CD4-positive, alpha-beta memory T cell (primary cell): ENCODE measurements around the gene CACNA2D1. TPM values are rescaled to one million over a fixed set of nuclear protein-coding genes. Genes with fewer than 3 reads are reported as not detected.

ENCODE experiments used
- CTCF ChIA-PET: fragments of 350-600 bp; sonication (Branson Sonifier 250); formaldehyde crosslinking; loops from one replicate; lab custom pipeline; 2021; ENCODE audit warnings: inconsistent platforms; ENCODE audit not compliant: partially characterized antibody; lab: Charles Lee
- POLR2A ChIA-PET: fragments of 350-600 bp; sonication (Branson Sonifier 250); formaldehyde crosslinking; loops from one replicate; lab custom pipeline; 2021; ENCODE audit not compliant: partially characterized antibody; lab: Charles Lee
- DNase-seq, 5 donors: peaks; one replicate each; pipeline versions ENCODE4 v3.0.0 to v3.0.0-alpha.2; 2020 to 2022; ENCODE audit warnings: mixed read lengths in 1 of 5
- H3K27ac ChIP-seq: one replicate; pipeline ENCODE4 v1.7.0; 2013; ENCODE audit warnings: low read depth, low read length
- H3K27me3 ChIP-seq: 2 replicates; pipeline ENCODE4 v1.7.0; 2013; ENCODE audit warnings: mild to moderate bottlenecking, low read length, moderate library complexity; ENCODE audit not compliant: insufficient read depth
- H3K36me3 ChIP-seq: 2 replicates; pipeline ENCODE4 v1.7.0; 2013; ENCODE audit warnings: mild to moderate bottlenecking, low read length, moderate library complexity; ENCODE audit not compliant: insufficient read depth
- H3K4me1 ChIP-seq: 2 replicates; pipeline ENCODE4 v1.7.0; 2013; ENCODE audit warnings: mild to moderate bottlenecking, low read length, moderate library complexity; ENCODE audit not compliant: insufficient read depth
- H3K4me3 ChIP-seq, 2 donors: one replicate each; pipeline ENCODE4 v1.7.0; 2013; ENCODE audit warnings: low read length in 2 of 2, mild to moderate bottlenecking in 1 of 2
- H3K9me3 ChIP-seq, 2 donors: one replicate each; pipeline ENCODE4 v1.7.0; 2013; ENCODE audit warnings: low read length in 2 of 2, control low read depth in 1 of 2; ENCODE audit not compliant: control insufficient read depth in 1 of 2
- H3K27ac Mint-ChIP-seq, 7 donors: one replicate each; pipeline ENCODE4 v1.8.0; 2020 to 2021; ENCODE audit warnings: mixed read lengths in 7 of 7, mild to moderate bottlenecking in 6 of 7, inconsistent platforms in 3 of 7, moderate library complexity in 3 of 7
- H3K27me3 Mint-ChIP-seq, 2 donors: one replicate each; pipeline ENCODE4 v1.8.0; 2020 to 2021; ENCODE audit warnings: mixed read lengths in 2 of 2
- H3K36me3 Mint-ChIP-seq, 2 donors: one replicate each; pipeline ENCODE4 v1.8.0; 2020 to 2021; ENCODE audit warnings: mixed read lengths in 2 of 2, inconsistent platforms in 1 of 2, mild to moderate bottlenecking in 1 of 2
- H3K4me1 Mint-ChIP-seq, 4 donors: one replicate each; pipeline ENCODE4 v1.8.0; 2020 to 2021; ENCODE audit warnings: mixed read lengths in 4 of 4, mild to moderate bottlenecking in 1 of 4
- H3K4me3 Mint-ChIP-seq, 8 donors: one replicate each; pipeline ENCODE4 v1.8.0; 2020 to 2021; ENCODE audit warnings: mixed read lengths in 8 of 8, mild to moderate bottlenecking in 7 of 8, moderate library complexity in 6 of 8, inconsistent platforms in 3 of 8
- H3K9me3 Mint-ChIP-seq, 8 donors: one replicate each; pipeline ENCODE4 v1.8.0; 2020 to 2021; ENCODE audit warnings: mixed read lengths in 8 of 8, mild to moderate bottlenecking in 5 of 8, inconsistent platforms in 3 of 8, moderate library complexity in 1 of 8
- intact Hi-C: fragments of 100-400 bp; cut with micrococcal nuclease; formaldehyde crosslinking; loops from one replicate; pipeline ENCODE4 v1.15.1; 2023
- polyA plus RNA-seq, 2 donors: library from polyadenylated mRNA; unstranded; fragments of 300-500 nt; fragmentation: Illumina TruSeq; gene quantifications; one replicate each; pipeline ENCODE4 v1.2.3, GENCODE V29; 2021
- total RNA-seq, 2 experiments: library from RNA; stranded (reverse); gene quantifications; one replicate each; pipeline ENCODE4 v1.2.3, GENCODE V29; 2021

The CACNA2D1 gene
- total and polyA plus RNA-seq, 4 experiments from 2014 or later, result not detected

DNA sequence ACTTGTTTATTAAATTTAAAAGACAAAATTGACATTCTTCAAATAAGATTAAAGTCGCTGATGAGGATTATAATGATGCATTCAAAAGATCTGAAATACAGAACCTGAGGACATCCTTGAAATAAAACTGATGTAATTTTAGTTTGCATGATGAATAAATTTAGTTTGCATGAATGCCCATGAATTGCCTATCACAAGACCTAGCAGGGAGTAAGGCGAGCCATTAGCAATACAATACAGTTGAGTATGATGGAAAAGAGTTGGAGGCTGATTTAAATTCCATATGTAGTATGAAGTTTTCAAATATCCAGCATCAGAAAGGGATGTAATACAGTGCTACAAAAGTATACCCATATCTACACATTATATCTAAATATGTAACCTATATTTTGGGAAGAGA lies 321.3 kb downstream of the CACNA2D1 start:
- no peaks in the 10 kb centered on the region for H3K27me3 Mint-ChIP-seq
- H3K9me3 Mint-ChIP-seq, result peaks cover 0 to 8% (median 3%) of the 10 kb centered on the region in 8 donors
- no peak overlapping the region for H3K4me3 Mint-ChIP-seq
- H3K9me3 ChIP-seq, result no peaks in the 10 kb centered on the region
- H3K36me3 ChIP-seq, result no peaks in the 10 kb centered on the region
- H3K27ac Mint-ChIP-seq, result no peak overlapping the region
- no peaks in the 10 kb centered on the region for H3K36me3 Mint-ChIP-seq
- CTCF ChIA-PET, result no interaction called here
- intact Hi-C loops, result no loop called here
- H3K27me3 ChIP-seq, result no peaks in the 10 kb centered on the region
- POLR2A ChIA-PET, result no interaction called here
- no peaks in the 10 kb centered on the region for H3K4me1 ChIP-seq
- DNase-seq, result no peak
- H3K4me3 ChIP-seq, result no peak overlapping the region
- no peaks in the 10 kb centered on the region for H3K4me1 Mint-ChIP-seq
- no peak overlapping the region for H3K27ac ChIP-seq

DNA sequence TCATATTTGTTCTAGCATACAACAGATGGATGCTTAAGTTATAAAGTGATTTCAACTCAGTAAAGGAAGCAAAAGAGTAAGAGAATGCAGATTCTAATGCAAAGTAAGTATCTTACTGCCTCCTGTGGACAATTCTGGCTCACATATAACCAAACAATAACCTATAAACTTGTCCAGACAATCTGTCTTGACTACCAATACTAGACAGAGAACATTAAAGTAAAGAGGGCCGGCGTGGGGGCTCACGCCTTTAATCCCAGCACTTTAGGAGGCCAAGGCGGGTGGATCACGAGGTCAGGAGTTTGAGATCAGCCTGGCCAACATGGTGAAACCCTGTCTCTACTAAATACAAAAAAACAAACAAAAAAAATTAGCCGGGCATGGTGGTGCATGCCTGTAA lies 329.3 kb downstream of the CACNA2D1 start:
- H3K27ac Mint-ChIP-seq, result no peak overlapping the region
- H3K4me3 ChIP-seq, result no peak overlapping the region
- H3K4me3 Mint-ChIP-seq, result no peak overlapping the region
- H3K36me3 ChIP-seq, result no peaks in the 10 kb centered on the region
- intact Hi-C loops, result no loop called here
- H3K4me1 ChIP-seq, result no peaks in the 10 kb centered on the region
- H3K9me3 Mint-ChIP-seq, result peaks cover 0 to 9% (median 3%) of the 10 kb centered on the region in 8 donors
- CTCF ChIA-PET, result no interaction called here
- H3K36me3 Mint-ChIP-seq, result no peaks in the 10 kb centered on the region
- POLR2A ChIA-PET, result no interaction called here
- H3K27ac ChIP-seq, result no peak overlapping the region
- no peaks in the 10 kb centered on the region for H3K27me3 Mint-ChIP-seq
- DNase-seq, result no peak
- no peaks in the 10 kb centered on the region for H3K9me3 ChIP-seq
- no peaks in the 10 kb centered on the region for H3K4me1 Mint-ChIP-seq
- no peaks in the 10 kb centered on the region for H3K27me3 ChIP-seq

DNA sequence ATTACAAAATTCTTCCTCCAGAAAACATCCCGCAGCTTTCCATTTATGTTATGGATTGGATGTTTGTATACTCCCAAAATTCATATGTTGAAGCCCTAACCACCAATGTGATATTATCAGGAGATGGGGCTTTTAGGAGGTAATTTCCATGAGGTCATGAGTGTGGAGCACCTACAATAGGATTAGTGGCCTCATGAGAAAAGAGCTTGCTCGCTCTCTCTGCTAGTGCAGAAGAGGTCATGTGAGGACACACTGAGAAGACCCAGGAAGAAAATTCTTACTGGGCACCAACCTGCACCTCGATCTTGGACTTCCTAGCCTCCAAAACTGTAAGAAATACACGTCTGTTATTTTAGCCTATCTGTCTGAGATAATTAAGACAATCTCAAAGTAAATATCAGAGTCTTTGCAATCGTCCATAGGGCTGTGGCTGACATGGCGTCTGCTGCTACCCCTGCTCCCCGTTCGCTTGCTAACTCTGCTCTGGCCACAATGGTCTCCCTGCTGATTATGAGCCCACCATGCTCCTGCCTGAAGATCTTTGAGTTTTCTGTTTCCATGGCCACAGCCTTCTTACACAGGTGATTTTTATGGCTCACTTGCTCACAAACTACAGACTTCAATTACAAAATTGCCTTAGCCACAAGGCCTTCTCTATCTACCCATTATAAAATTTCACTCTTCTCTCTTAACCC lies 333.3 kb downstream of the CACNA2D1 start:
- DNase-seq, result no peak
- H3K4me3 Mint-ChIP-seq, result no peak overlapping the region
- H3K27me3 Mint-ChIP-seq, result no peaks in the 10 kb centered on the region
- no peaks in the 10 kb centered on the region for H3K36me3 Mint-ChIP-seq
- intact Hi-C loops, result no loop called here
- ChIA-PET POLR2A (no interaction called here), CTCF (no interaction called here)
- H3K4me1 Mint-ChIP-seq, result no peaks in the 10 kb centered on the region
- Histone ChIP-seq H3K4me1 (no peaks in the 10 kb centered on the region), H3K4me3 (no peak overlapping the region), H3K27me3 (no peaks in the 10 kb centered on the region), H3K9me3 (no peaks in the 10 kb centered on the region), H3K36me3 (no peaks in the 10 kb centered on the region), H3K27ac (no peak overlapping the region)
- peaks cover 0 to 9% (median 4%) of the 10 kb centered on the region in 8 donors for H3K9me3 Mint-ChIP-seq
- no peak overlapping the region for H3K27ac Mint-ChIP-seq

DNA sequence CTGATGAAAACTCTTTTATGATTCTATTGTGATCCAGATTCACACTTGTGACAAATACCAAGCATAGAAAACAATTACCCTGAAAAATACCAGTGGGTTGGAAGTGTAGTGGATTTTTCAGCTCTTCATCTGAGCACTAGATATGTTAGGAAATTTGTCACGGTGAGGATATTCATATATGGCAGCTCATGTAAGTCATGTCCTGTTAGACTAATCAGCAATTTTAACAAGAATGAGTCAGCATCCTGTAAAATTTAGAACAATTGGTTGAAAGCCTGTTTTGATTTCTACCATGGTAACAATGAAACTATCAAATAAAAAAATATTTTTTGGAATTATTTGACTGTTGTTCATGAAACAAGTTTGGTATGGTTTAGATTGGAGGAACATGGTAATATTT lies 334.3 kb downstream of the CACNA2D1 start:
- Mint-ChIP-seq H3K36me3 (no peaks in the 10 kb centered on the region), H3K9me3 (peaks cover 0 to 9% (median 4%) of the 10 kb centered on the region in 8 donors), H3K27ac (no peak overlapping the region), H3K27me3 (no peaks in the 10 kb centered on the region), H3K4me3 (no peak overlapping the region), H3K4me1 (no peaks in the 10 kb centered on the region)
- intact Hi-C loops, result no loop called here
- ChIA-PET POLR2A (no interaction called here), CTCF (no interaction called here)
- Histone ChIP-seq H3K27me3 (no peaks in the 10 kb centered on the region), H3K4me1 (no peaks in the 10 kb centered on the region), H3K36me3 (no peaks in the 10 kb centered on the region), H3K9me3 (no peaks in the 10 kb centered on the region), H3K4me3 (no peak overlapping the region), H3K27ac (no peak overlapping the region)
- no peak for DNase-seq

DNA sequence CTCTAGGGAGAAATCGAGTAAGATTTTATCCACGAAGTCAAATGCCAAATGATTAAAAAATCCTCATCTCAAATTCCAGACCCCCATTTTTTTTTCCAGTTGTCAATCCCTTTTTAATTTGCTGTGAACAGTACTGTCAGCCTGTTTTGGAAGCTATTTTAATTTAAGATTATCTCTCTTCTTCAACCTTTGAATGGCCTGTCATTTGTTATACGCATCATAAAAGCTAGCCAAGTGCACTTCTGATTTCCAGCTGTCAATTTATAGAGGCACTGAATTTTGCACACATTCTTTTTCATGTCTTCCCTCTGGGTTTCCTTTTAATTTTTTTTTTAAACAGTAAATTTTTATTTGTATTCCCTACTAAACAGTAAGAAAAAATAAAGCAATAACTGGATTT lies 337.4 kb downstream of the CACNA2D1 start:
- Mint-ChIP-seq H3K9me3 (peaks cover 0 to 9% (median 4%) of the 10 kb centered on the region in 8 donors), H3K36me3 (no peaks in the 10 kb centered on the region), H3K27ac (no peak overlapping the region), H3K4me1 (no peaks in the 10 kb centered on the region), H3K4me3 (no peak overlapping the region), H3K27me3 (no peaks in the 10 kb centered on the region)
- intact Hi-C loops, result no loop called here
- Histone ChIP-seq H3K36me3 (no peaks in the 10 kb centered on the region), H3K9me3 (no peaks in the 10 kb centered on the region), H3K4me3 (no peak overlapping the region), H3K4me1 (no peaks in the 10 kb centered on the region), H3K27ac (no peak overlapping the region), H3K27me3 (no peaks in the 10 kb centered on the region)
- DNase-seq, result no peak
- ChIA-PET POLR2A (no interaction called here), CTCF (no interaction called here)

DNA sequence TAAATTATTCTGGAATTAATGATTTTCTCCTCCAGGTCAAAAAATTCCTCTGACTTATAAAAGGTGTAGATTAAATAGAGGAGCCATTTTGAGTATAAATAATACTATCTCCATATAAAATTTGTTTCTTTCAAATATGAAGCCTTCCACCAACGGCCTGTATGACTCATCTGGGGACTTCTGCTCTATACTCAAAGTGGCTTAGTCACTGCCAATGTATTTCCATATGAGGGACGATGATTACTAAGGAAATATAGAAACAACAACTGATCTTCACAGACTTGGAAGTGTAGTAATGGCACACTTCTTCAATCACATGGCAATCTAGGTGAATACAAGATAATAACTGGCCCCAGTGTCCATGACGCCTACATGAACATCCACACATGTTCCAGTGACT lies 338.1 kb downstream of the CACNA2D1 start:
- no peaks in the 10 kb centered on the region for H3K36me3 Mint-ChIP-seq
- H3K9me3 Mint-ChIP-seq, result peaks cover 0 to 6% (median 4%) of the 10 kb centered on the region in 8 donors
- no peaks in the 10 kb centered on the region for H3K4me1 ChIP-seq
- H3K27me3 Mint-ChIP-seq, result no peaks in the 10 kb centered on the region
- H3K27me3 ChIP-seq, result no peaks in the 10 kb centered on the region
- DNase-seq, result no peak
- H3K4me1 Mint-ChIP-seq, result no peaks in the 10 kb centered on the region
- no peaks in the 10 kb centered on the region for H3K36me3 ChIP-seq
- no peak overlapping the region for H3K4me3 ChIP-seq
- POLR2A ChIA-PET, result no interaction called here
- no peak overlapping the region for H3K4me3 Mint-ChIP-seq
- H3K9me3 ChIP-seq, result no peaks in the 10 kb centered on the region
- intact Hi-C loops, result no loop called here
- no peak overlapping the region for H3K27ac Mint-ChIP-seq
- H3K27ac ChIP-seq, result no peak overlapping the region
- CTCF ChIA-PET, result no interaction called here

DNA sequence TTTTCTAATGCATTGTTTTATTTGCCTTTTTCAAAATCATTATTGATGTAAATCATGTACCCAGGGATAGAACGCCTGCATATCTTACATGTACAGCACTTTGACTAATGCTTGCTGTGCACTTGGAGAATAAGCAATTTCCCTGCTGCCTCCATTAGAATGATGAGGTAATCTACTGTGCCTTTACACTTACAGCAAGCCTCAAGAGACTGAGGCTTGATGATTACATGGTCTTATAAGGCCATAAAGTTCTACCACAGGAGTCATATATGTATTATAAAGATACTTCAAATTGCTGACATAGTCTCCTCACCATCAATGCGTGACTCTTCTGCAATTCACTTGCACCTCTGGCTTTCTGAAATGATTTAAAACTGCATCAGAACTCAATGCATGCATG lies 345.2 kb downstream of the CACNA2D1 start:
- Mint-ChIP-seq H3K27ac (no peak overlapping the region), H3K4me3 (no peak overlapping the region), H3K9me3 (peaks cover 0 to 3% (median 0%) of the 10 kb centered on the region in 8 donors), H3K4me1 (no peaks in the 10 kb centered on the region), H3K36me3 (no peaks in the 10 kb centered on the region), H3K27me3 (no peaks in the 10 kb centered on the region)
- Histone ChIP-seq H3K4me3 (no peak overlapping the region), H3K36me3 (no peaks in the 10 kb centered on the region), H3K27me3 (no peaks in the 10 kb centered on the region), H3K4me1 (no peaks in the 10 kb centered on the region), H3K9me3 (no peaks in the 10 kb centered on the region), H3K27ac (no peak overlapping the region)
- DNase-seq, result no peak
- intact Hi-C loops, result no loop called here
- ChIA-PET CTCF (no interaction called here), POLR2A (no interaction called here)
